Measurements from ENCODE around the gene TRIP4.
"Not testable (repeated sequence)": the region's sequence is repeated elsewhere in the genome, so short reads cannot be mapped to it uniquely, and the experiment has no call there.

The TRIP4 gene

GRCh38 chr15:64383760-64384159 lies 3.9 kb upstream of the TRIP4 start:
- DNase-seq = no peak

GRCh38 chr15:64386291-64386690 lies 1.3 kb upstream of the TRIP4 start:
- no peak for DNase-seq

GRCh38 chr15:64389036-64389435 lies 1.4 kb downstream of the TRIP4 start:
- no peak for DNase-seq

GRCh38 chr15:64392471-64392870 lies 4.8 kb downstream of the TRIP4 start:
- not testable (repeated sequence) for DNase-seq

GRCh38 chr15:64396789-64397188 lies 9.2 kb downstream of the TRIP4 start:
- no peak for DNase-seq

- no peak for DNase-seq
Observed at GRCh38 chr15:64398575-64398974, 10.9 kb downstream of the TRIP4 start.

GRCh38 chr15:64400583-64400982 lies 12.9 kb downstream of the TRIP4 start:
- no peak for DNase-seq

- no peak for DNase-seq
Observed at GRCh38 chr15:64412216-64412615, 24.6 kb downstream of the TRIP4 start.

GRCh38 chr15:64422697-64423096 lies 35.1 kb downstream of the TRIP4 start:
- no peak for DNase-seq

GRCh38 chr15:64423970-64424369 lies 36.3 kb downstream of the TRIP4 start:
- no peak for DNase-seq

- DNase-seq = no peak
Observed at GRCh38 chr15:64425221-64425620, 37.6 kb downstream of the TRIP4 start.

- peak; percentile 44 for DNase-seq
Observed at GRCh38 chr15:64426845-64427465, 39.3 kb downstream of the TRIP4 start.

GRCh38 chr15:64429448-64429847 lies 41.8 kb downstream of the TRIP4 start:
- DNase-seq = no peak

- peak; percentile 34 for DNase-seq
Observed at GRCh38 chr15:64430000-64430735, 42.5 kb downstream of the TRIP4 start.

GRCh38 chr15:64437982-64438381 lies 50.3 kb downstream of the TRIP4 start:
- DNase-seq = no peak

GRCh38 chr15:64438653-64439447 lies 51.2 kb downstream of the TRIP4 start:
- no peak for DNase-seq

- DNase-seq = no peak
Observed at GRCh38 chr15:64441852-64442251, 54.2 kb downstream of the TRIP4 start.

GRCh38 chr15:64443016-64443415 lies 55.4 kb downstream of the TRIP4 start:
- no peak for DNase-seq

GRCh38 chr15:64443747-64444621 lies 56.3 kb downstream of the TRIP4 start:
- DNase-seq = no peak

GRCh38 chr15:64444836-64445235 lies 57.2 kb downstream of the TRIP4 start:
- no peak for DNase-seq

GRCh38 chr15:64447536-64448315 lies 60.1 kb downstream of the TRIP4 start:
- DNase-seq = no peak
